HepG2 (cell line): ENCODE data around the gene VMA21. TPM values are rescaled to one million over a fixed set of nuclear protein-coding genes. Genes with fewer than 3 reads are reported as not detected.

Experiments
- AGO2 ChIP-seq: fragments of 200-400 bp; formaldehyde crosslinking; optimal IDR thresholded peaks from 2 replicates; pipeline ENCODE3; 2017; ENCODE audit warnings: mild to moderate bottlenecking, low read depth, low read length, moderate library complexity
- ARNTL ChIP-seq: sonication (generic); formaldehyde crosslinking; IDR thresholded peaks from 2 replicates; pipeline ENCODE4 v1.4.0; 2020; ENCODE audit warnings: mild to moderate bottlenecking, missing genetic modification reagents
- BRD4 ChIP-seq: sonication (generic); formaldehyde crosslinking; IDR thresholded peaks from 2 replicates; pipeline ENCODE4 v1.4.0; 2020; ENCODE audit warnings: missing genetic modification reagents
- HMGA1 ChIP-seq: sonication (generic); formaldehyde crosslinking; conservative IDR thresholded peaks from 2 replicates; pipeline ENCODE4 v1.4.0; 2020; ENCODE audit warnings: missing genetic modification reagents
- PCBP1 ChIP-seq: fragments of 200-400 bp; formaldehyde crosslinking; IDR thresholded peaks from 2 replicates; pipeline ENCODE4 v1.6.1; 2017; ENCODE audit warnings: mild to moderate bottlenecking, low read depth, low read length, borderline replicate concordance
- TOPORS ChIP-seq: sonication (generic); formaldehyde crosslinking; IDR thresholded peaks from 2 replicates; pipeline ENCODE4 v1.8.0; 2023; ENCODE audit warnings: mild to moderate bottlenecking, missing genetic modification reagents
- ZNF274 ChIP-seq: sonication (generic); formaldehyde crosslinking; IDR thresholded peaks from 2 replicates; pipeline ENCODE4 v1.5.1; 2020; ENCODE audit warnings: mild to moderate bottlenecking, missing genetic modification reagents
- polyA plus RNA-seq, 8 experiments: library from polyadenylated mRNA; depleted of rRNA in 3 of 8; stranded (reverse) in 7 of 8; unstranded in 1 of 8; fragments of >200 nt; fragmentation: Illumina TruSeq in 4 of 8; extraction: Trizol in 4 of 8; gene quantifications; 2 replicates each; pipeline versions ENCODE4 v1.2.1 to v1.2.3, GENCODE V29; 2011 to 2016; ENCODE audit warnings: low read depth in 4 of 8, missing spikeins in 1 of 8, mixed read lengths in 1 of 8; ENCODE audit not compliant: insufficient read depth in 1 of 8
- total RNA-seq, 5 experiments: library from RNA; depleted of rRNA; stranded (reverse); fragments of >200 nt; fragmentation: Illumina TruSeq; extraction: Trizol; gene quantifications; 2 replicates each; pipeline ENCODE4 v1.2.3, GENCODE V29; 2016; ENCODE audit warnings: low read depth in 1 of 5
- TF ChIP-seq, protein P1 (sequence below): sonication (generic); formaldehyde crosslinking; IDR thresholded peaks from 2 replicates; pipeline ENCODE4 v1.5.0; 2020; ENCODE audit warnings: mild to moderate bottlenecking, missing genetic modification reagents, borderline replicate concordance
- TF ChIP-seq, protein P2 (sequence below): IDR thresholded peaks from 2 replicates; pipeline ENCODE4 v1.6.1; 2012; ENCODE audit warnings: inconsistent platforms
- TF ChIP-seq, protein P3 (sequence below): sonication (generic); formaldehyde crosslinking; IDR thresholded peaks from 2 replicates; pipeline ENCODE4 v1.4.0; 2020; ENCODE audit warnings: missing genetic modification reagents
- TF ChIP-seq, protein P4 (sequence below): sonication (generic); formaldehyde crosslinking; IDR thresholded peaks from 2 replicates; pipeline ENCODE4 v1.4.0; 2020; ENCODE audit warnings: missing genetic modification reagents
- TF ChIP-seq, protein P5 (sequence below): sonication (generic); formaldehyde crosslinking; IDR thresholded peaks from 2 replicates; pipeline ENCODE4 v1.4.0; 2020; ENCODE audit warnings: missing genetic modification reagents, borderline replicate concordance

The VMA21 gene
- total and polyA plus RNA-seq, 2 of the 13 experiments (the other 11 are each of a cell fraction or from before 2014, with no cell fraction given): 20.9 to 42.4 TPM

DNA sequence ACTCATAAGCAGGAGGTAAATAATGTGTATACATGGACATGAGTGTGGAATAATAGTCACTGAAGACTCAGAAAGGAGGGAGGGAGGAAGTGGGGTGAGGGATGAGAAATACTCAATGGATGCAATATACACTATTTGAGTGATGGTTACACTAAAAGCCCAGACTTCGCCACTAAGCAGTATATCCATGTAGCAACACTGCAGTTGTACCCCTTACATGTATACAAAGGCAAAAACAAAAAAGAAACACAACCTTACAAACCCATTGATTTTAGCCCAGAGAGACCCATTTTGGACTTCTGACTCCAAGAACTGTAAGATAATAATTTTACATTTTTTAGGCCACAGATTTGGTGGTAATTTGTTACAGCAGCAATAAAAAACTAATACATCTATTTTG is 51.5 kb downstream of the VMA21 start (continued):
- TF ChIP-seq, protein P1, sequence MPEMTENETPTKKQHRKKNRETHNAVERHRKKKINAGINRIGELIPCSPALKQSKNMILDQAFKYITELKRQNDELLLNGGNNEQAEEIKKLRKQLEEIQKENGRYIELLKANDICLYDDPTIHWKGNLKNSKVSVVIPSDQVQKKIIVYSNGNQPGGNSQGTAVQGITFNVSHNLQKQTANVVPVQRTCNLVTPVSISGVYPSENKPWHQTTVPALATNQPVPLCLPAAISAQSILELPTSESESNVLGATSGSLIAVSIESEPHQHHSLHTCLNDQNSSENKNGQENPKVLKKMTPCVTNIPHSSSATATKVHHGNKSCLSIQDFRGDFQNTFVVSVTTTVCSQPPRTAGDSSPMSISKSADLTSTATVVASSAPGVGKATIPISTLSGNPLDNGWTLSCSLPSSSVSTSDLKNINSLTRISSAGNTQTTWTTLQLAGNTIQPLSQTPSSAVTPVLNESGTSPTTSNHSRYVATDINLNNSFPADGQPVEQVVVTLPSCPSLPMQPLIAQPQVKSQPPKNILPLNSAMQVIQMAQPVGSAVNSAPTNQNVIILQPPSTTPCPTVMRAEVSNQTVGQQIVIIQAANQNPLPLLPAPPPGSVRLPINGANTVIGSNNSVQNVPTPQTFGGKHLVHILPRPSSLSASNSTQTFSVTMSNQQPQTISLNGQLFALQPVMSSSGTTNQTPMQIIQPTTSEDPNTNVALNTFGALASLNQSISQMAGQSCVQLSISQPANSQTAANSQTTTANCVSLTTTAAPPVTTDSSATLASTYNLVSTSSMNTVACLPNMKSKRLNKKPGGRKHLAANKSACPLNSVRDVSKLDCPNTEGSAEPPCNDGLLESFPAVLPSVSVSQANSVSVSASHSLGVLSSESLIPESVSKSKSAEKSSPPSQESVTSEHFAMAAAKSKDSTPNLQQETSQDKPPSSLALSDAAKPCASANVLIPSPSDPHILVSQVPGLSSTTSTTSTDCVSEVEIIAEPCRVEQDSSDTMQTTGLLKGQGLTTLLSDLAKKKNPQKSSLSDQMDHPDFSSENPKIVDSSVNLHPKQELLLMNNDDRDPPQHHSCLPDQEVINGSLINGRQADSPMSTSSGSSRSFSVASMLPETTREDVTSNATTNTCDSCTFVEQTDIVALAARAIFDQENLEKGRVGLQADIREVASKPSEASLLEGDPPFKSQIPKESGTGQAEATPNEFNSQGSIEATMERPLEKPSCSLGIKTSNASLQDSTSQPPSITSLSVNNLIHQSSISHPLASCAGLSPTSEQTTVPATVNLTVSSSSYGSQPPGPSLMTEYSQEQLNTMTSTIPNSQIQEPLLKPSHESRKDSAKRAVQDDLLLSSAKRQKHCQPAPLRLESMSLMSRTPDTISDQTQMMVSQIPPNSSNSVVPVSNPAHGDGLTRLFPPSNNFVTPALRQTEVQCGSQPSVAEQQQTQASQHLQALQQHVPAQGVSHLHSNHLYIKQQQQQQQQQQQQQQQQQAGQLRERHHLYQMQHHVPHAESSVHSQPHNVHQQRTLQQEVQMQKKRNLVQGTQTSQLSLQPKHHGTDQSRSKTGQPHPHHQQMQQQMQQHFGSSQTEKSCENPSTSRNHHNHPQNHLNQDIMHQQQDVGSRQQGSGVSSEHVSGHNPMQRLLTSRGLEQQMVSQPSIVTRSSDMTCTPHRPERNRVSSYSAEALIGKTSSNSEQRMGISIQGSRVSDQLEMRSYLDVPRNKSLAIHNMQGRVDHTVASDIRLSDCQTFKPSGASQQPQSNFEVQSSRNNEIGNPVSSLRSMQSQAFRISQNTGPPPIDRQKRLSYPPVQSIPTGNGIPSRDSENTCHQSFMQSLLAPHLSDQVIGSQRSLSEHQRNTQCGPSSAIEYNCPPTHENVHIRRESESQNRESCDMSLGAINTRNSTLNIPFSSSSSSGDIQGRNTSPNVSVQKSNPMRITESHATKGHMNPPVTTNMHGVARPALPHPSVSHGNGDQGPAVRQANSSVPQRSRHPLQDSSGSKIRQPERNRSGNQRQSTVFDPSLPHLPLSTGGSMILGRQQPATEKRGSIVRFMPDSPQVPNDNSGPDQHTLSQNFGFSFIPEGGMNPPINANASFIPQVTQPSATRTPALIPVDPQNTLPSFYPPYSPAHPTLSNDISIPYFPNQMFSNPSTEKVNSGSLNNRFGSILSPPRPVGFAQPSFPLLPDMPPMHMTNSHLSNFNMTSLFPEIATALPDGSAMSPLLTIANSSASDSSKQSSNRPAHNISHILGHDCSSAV (CRISPR knock-in tag): no peak
- TF ChIP-seq AGO2 (no peak), BRD4 (CRISPR knock-in tag) (no peak), TOPORS (CRISPR knock-in tag) (no peak), ARNTL (CRISPR knock-in tag) (no peak), ZNF274 (no peak), PCBP1 (no peak), HMGA1 (no peak)
- TF ChIP-seq, protein P2, sequence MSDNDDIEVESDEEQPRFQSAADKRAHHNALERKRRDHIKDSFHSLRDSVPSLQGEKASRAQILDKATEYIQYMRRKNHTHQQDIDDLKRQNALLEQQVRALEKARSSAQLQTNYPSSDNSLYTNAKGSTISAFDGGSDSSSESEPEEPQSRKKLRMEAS: no peak
- TF ChIP-seq, protein P3, sequence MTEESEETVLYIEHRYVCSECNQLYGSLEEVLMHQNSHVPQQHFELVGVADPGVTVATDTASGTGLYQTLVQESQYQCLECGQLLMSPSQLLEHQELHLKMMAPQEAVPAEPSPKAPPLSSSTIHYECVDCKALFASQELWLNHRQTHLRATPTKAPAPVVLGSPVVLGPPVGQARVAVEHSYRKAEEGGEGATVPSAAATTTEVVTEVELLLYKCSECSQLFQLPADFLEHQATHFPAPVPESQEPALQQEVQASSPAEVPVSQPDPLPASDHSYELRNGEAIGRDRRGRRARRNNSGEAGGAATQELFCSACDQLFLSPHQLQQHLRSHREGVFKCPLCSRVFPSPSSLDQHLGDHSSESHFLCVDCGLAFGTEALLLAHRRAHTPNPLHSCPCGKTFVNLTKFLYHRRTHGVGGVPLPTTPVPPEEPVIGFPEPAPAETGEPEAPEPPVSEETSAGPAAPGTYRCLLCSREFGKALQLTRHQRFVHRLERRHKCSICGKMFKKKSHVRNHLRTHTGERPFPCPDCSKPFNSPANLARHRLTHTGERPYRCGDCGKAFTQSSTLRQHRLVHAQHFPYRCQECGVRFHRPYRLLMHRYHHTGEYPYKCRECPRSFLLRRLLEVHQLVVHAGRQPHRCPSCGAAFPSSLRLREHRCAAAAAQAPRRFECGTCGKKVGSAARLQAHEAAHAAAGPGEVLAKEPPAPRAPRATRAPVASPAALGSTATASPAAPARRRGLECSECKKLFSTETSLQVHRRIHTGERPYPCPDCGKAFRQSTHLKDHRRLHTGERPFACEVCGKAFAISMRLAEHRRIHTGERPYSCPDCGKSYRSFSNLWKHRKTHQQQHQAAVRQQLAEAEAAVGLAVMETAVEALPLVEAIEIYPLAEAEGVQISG (CRISPR knock-in tag): no peak
- TF ChIP-seq, protein P4, sequence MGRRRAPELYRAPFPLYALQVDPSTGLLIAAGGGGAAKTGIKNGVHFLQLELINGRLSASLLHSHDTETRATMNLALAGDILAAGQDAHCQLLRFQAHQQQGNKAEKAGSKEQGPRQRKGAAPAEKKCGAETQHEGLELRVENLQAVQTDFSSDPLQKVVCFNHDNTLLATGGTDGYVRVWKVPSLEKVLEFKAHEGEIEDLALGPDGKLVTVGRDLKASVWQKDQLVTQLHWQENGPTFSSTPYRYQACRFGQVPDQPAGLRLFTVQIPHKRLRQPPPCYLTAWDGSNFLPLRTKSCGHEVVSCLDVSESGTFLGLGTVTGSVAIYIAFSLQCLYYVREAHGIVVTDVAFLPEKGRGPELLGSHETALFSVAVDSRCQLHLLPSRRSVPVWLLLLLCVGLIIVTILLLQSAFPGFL (CRISPR knock-in tag): no peak
- TF ChIP-seq, protein P5, sequence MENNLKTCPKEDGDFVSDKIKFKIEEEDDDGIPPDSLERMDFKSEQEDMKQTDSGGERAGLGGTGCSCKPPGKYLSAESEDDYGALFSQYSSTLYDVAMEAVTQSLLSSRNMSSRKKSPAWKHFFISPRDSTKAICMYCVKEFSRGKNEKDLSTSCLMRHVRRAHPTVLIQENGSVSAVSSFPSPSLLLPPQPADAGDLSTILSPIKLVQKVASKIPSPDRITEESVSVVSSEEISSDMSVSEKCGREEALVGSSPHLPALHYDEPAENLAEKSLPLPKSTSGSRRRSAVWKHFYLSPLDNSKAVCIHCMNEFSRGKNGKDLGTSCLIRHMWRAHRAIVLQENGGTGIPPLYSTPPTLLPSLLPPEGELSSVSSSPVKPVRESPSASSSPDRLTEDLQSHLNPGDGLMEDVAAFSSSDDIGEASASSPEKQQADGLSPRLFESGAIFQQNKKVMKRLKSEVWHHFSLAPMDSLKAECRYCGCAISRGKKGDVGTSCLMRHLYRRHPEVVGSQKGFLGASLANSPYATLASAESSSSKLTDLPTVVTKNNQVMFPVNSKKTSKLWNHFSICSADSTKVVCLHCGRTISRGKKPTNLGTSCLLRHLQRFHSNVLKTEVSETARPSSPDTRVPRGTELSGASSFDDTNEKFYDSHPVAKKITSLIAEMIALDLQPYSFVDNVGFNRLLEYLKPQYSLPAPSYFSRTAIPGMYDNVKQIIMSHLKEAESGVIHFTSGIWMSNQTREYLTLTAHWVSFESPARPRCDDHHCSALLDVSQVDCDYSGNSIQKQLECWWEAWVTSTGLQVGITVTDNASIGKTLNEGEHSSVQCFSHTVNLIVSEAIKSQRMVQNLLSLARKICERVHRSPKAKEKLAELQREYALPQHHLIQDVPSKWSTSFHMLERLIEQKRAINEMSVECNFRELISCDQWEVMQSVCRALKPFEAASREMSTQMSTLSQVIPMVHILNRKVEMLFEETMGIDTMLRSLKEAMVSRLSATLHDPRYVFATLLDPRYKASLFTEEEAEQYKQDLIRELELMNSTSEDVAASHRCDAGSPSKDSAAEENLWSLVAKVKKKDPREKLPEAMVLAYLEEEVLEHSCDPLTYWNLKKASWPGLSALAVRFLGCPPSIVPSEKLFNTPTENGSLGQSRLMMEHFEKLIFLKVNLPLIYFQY: no peak
- TF ChIP-seq, all 625 proteins: peak for 0
